HG03060 (cell line): ENCODE data around the gene KRT34.
"Not testable (repeated sequence)": the region's sequence is repeated elsewhere in the genome, so short reads cannot be mapped to it uniquely, and the experiment has no call there.

Experiments used
- ATAC-seq: cut with Tn5 transposase; IDR thresholded peaks from one replicate; pipeline ENCODE4 v1.9.1; 2021; ENCODE audit warnings: low read depth, moderate number of reproducible peaks; ENCODE audit not compliant: unreplicated experiment

KRT34 gene

DNA sequence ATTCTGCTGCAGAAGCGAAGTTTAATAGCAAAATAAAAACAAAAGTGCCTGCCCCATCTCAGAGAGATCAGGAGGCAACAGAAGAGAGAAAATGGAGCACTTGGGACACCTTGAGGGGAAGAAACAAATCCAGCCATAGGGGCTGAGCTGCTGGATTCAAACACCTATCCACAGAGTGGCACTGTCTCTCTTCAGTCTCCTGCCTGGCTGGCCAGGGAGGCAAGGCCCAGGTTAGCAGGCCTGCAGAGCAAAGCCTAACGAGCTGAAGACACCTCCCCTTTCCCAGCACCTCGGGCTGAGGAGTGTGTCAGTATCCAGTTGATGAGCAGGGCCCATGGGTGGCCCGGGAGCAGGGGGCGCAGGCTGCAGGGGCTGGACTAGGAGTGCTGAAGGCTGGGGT is 24.1 kb upstream of the KRT34 start:
- no peak for ATAC-seq

DNA sequence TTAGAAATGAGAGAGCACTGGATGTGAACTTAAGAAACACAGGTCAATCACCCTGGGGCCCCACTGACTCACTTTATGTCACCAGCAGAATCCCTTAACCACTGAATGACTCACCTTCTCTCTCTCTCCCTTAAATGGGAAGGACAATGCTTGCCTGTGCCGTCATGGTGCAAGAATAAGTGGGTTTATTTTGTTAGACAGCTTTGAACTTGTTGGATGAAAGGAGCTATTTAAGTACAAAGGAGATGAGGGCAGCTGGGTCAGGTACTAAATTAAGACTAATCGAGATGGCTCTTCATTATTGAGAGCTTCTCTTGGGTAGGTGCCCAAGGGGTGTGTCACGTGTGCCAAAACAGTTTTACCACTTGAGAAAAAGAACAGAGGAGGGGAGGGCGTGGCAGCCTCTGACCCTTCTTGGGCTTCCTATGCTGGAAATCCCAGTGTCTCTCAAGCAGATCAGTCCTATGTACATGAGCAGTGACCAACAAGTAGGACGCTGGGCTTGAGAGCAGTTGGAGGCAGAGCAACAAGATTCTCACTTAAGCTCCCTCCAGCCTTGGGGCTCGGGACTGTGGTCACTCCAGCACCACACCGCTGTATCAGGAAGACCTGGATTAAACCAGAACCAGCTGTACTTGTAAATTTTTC is 22.0 kb upstream of the KRT34 start:
- ATAC-seq: no peak

DNA sequence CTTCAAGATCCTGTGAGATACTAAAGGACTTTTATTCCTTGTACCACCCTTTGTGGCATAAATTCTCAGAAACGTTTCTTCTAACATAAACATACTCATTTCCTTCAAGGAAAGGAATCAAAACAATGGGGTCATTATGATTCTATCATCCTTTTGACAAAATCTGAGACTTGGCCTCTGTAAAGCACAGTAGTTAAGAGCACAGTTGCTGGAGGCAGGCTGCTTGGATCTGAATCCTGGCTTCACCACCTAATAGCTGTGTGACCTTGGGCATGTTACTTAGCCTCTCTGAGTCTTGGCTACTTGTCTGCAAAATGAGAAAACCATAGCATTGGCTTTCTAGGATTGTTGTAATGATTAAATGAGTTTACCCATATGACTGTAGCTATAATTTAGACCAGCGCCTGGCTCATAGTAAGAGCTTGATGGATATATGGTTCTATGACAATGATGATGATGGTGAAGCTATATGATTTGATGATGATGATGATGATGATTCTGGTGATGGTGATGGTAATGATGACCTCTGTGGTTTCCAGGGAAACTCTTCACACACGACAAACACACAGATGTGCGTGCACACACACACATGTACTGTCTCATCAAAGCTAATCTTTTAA is 21.4 kb upstream of the KRT34 start:
- no peak for ATAC-seq

DNA sequence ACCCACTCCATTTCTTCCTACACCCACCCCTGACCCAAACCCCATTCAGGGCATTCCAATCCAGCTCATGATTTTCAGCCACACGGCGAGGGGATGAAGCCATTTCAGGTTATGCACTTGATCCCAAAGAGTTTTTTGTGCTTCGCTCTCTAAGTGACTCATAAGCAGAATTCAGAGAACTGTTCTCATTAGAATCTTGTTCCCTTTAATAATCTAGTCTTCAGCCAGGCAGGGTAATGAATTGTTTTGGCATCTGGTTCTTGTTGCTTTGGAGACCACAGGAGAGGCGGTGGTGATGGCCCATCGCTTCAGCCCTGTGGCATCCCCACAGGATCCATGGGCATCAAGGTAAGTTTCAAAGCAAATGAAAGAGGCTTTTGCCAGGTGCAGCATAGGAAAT is 20.1 kb upstream of the KRT34 start:
- ATAC-seq: no peak

DNA sequence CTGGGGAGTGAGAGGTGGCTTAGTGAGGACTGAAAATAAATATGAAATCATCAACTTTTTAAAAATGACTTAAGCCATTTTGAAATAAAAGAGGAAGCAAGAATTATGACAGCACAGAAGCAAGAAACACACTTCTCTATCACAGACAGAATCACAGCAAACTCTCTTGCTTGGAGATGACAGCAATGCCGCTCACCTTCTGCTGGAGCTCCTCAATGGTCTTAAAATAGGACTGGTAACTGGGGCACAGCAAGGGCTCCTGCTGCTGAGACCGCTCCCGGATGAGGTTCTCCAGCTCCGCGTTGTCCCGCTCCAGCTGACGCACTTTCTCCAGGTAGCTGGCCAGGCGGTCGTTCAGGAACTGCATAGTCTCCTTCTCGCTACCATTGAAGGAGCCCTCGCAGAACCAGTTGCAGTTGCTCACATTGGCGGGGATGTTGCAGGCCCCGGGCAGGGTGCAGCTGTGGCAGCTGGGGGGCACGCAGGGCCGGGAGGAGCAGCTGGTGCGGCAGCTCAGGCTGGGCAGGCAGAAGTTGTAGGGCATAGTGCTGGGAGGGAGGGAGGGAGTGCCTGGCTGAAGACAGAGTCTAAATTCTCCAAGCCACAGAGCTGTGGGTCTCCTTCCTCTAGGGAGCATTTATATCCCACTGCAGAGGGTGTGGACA is 15.0 kb upstream of the KRT34 start, which contains the start of gene KRT31:
KRT31 (minus strand) TSS at position 613 of the 665 bp plus-strand sequence; CDS start at position 544, 69 bp downstream.
- no peak for ATAC-seq

DNA sequence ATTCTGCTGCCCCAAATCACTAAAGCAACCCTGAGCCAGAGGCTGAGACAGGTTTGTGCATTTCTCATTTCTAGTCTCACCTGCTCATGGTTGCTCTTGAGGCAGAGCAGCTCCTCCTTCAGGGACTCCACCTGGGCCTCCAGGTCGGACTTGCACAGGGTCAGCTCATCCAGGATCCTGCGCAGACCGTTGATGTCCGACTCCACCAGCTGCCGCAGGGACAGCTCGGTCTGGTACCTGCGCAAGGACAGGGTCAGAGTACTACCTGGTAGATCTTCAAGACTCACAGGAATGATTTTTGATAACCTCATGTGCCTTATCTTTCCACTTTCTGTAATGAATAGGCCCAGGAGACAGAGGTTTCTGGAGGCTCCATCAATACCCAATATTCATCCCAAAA is 14.2 kb upstream of the KRT34 start:
- ATAC-seq: no peak

DNA sequence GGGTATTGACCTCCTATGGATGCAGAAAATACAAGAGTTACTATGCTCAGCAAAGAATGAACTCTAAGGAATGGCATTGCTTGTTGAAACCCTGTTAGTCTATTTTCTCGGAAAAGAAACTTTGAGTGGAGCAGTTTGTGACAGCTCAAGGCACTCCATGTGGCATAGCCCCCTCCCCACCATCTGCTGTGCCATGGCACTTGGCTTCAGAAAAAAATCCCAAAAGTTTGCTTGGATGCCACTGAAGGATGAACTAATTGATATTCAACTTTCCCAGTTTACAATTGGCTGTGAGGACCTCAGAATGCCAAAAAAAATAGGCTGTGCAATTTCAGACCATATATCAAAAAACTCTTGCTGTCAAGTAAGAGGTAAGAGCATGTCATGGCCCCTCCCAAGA is 13.5 kb upstream of the KRT34 start:
- ATAC-seq: no peak

DNA sequence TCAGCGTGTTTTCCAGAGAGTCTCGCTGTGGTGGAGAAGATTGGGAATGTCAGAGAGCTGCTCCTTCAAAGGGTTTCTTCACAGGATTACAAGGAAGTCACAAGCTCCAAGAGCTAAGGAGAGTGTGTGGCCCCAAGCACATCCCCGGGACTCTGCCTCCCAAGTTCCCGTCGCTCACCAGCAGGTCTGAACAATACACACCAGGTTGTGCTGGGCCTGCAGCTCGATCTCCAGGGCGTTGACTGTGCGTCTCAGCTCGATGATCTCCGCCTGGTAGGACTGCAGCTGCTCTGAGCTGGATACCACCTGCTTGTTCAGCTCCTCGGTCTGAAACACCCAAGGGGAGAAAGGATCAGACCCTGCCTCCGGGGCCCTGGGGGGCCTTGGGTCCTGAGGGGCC is 12.9 kb upstream of the KRT34 start:
- not testable (repeated sequence) for ATAC-seq

DNA sequence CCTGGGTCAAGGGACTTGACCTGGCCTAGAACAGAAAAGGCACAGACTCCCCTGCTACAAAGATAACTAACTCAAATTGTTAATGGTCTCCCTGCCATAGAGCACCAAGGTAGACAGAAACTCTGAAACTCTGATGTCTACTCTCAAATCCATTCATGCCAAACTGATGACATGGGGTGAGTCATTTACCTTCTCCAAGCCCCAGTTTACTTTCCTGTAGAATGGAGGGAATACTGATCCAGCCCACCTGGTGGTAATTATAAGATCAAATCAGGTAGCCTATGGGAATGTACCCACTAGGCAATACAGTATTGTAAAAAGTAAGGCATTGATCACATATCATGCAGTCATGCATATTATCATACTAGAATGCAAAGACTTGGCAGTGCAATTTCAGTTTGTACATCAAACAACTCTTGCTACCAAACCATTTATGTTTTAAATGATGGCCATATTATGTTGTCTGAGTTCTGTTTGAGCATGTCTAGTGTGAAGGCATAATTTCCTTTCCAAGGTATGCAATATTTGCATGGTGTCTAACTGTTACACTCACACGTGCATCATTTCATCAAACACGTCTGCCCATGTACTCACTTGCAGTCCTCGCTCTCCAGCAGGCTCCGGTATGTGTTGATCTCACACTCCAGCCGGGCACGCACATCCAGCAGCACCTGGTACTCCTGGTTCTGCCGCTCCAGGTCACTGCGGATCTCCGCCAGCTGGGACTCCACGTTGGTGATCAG is 12.3 kb upstream of the KRT34 start:
- ATAC-seq: no peak

DNA sequence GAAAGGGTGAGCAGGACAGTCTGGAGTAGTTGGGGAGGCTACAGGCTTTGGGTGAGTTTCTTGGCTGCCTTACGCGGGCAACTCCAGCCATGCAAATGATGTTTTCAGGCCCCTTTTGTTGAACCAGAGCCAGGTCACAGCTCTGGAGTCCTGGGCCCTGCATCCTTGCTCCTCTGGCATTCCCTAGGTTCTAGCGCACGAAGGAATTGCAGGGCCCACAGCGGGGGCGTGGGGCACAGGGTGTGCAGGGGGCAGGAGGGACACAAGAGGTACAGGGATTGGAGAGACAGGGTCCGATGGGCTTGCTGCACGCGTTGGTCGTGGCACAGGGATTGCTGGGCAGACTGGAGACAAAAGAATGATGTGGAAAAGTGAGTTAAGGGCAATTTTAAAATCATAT is 11.7 kb upstream of the KRT34 start:
- no peak for ATAC-seq

DNA sequence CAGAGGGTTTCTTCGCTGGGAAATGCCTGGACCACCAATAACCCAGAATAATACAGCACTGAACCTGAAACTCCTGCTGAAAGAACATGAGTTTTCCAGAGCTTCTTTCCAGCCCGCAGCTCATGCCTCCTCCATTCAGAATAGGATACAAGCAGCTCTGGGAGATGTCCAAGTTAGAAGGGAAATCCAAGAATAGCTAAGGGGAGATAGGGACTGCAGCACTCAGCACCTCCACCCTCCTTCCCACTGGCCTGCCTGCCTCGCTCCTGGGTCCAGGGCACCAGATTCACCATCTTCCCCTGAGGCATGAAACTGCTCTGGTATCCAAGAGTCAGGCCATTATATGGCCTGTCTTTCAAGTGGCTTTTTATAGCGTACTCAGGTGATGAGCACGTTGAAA is 11.2 kb upstream of the KRT34 start:
- ATAC-seq: no peak

DNA sequence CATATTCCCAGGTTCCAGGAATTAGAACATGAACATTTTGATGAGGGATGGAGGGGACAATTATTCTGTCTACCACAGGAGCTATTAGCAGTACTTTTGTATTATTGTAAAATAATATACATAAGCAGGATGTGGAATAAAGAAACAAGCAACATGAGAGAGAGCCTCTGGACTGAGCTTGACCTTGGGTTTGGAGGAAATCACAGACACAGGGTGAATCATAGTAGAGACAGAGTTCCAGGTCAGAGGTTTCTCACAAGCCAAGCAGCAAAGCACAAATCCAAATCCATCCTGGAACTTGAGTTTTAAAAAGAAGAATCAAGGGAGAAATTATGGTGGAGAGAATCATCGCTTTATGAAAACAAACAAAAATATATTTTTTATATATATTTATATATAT is 10.2 kb upstream of the KRT34 start:
- ATAC-seq: no peak

DNA sequence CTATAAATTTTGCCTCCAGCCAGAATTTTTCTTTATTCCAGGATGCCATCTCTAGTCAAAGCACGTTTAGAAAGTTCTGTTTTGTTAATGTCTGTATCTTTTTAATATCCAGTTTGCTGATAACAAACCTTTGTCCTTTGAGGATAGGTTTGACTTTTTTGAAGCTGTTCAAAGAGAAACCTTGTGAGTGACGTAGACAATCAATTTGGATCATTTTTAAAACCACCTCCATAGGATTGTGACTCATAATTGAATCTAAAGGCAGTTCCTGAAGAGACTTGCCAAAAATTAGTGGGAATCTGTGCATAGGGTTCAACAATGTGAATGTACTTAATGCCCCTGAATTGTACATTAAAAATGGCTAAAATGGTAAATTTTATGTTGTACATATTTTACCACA is 9.4 kb upstream of the KRT34 start:
- ATAC-seq: no peak

DNA sequence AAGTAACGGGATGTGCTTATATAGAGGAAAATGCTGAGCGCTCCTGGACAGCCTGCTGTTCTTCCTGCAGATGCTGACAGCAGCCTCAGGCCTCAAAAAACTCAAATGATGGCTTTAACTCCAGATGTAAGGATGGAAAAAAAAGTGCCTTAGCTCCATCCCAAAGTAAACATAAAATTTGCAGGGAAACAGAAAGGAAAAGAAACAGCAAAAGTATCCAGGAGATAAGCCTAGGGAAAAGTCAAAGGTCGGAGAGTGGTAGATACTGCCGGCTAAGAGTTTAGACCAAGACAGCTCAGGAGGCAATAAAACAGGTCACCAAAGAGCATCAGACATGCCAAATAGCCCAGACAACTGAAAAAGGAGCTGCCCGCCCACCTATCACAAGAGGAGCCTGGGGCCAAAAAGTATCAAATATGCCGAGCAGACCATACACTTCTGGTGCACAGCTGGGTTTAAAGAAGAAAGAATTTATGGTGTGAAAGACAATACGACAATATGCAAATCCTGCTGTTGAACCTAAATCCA is 8.4 kb upstream of the KRT34 start:
- no peak for ATAC-seq

DNA sequence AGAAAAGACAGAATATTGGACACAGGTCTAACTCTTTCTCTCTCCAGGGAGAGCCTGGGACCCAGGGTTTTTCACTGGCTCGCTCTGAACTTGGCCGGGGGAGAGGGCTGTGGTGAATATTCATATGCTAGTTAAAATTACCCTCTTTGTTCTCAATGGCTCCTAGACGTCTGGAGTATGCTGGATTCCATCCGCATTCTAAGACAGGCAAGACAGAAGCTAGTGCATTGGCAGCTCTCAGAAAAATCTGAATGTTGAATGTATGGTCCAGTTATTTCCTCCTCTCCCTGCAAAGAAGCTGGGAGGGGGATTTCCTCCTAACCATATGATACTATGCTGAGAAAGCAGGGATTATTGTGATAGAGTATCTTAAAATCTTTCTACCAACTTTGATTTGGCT is 5.6 kb upstream of the KRT34 start:
- no peak for ATAC-seq

DNA sequence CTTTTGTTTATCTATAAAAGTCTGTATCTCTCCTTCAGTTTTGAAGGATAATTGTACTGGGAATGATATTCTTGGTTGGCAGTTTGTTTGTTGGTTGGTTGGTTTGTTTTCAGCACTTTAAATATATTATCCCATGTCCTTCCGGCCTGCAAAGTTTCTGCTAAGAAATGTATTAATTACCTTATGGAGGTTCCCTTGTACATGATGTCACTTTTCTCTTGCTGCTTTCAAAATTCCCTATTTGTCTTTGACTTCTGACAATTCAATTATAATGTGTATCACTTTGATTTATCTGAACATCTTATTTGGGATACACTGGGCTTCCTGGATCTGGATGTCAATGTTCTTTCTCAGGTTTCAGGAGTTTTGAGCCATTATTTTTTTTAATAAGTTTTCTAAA is 4.1 kb upstream of the KRT34 start:
- no peak for ATAC-seq

DNA sequence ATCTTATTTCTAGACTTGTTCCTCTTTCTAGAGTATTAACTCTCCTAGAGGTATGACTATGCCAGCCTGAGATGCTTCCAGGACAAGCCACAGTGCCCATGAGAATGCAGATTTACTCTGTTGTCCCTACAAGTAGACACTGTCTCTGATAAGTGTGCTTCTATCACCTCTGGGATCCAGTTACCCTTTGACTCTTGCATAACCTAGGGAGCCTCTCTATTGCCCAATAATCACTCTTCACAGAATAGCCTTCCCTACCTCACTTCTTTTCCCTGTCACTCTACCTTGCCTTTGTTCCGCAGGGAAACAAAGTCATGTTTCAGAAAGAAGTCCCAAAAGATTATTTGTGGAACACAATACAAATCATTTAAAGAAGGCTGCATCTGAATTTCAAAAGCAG is 1.6 kb upstream of the KRT34 start:
- ATAC-seq: no peak

DNA sequence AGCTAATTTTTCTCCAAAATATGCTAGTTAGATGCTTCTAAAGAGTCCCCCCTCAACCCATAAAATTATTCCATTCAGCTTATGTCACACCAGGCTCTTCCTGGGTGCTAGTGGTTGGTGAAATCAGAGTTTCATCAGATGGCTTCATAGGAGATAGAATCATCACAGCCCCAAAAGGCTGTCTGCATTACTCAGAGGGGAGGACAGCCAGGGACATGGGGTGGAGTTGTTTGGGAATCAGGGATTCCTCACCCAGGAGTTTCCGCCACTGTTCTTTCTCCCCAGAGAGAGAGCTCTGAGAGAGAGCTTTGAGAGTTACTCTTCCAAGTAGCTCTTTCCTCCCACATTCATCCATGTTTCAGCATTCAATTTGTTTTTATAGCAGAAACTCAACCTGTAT is 288 bp upstream of the KRT34 start:
- ATAC-seq: no peak

DNA sequence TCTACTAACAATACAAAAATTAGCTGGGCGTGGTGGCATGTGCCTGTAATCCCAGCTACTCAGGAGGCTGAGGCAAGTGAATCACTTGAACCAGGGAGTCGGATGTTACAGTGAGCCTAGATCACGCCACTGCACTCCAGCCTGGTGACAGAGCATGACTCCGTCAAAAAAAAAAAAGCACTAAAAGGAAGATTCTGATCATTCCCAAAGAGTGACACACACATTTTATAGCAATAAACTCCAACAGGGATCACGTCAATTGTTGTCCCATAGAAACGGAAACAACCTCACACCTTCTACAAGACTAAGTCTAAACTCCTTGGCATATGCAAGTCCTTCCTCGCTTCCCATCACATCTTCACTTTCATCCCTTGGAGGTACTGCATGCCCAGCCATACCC is 2.0 kb downstream of the KRT34 start:
- not testable (repeated sequence) for ATAC-seq

DNA sequence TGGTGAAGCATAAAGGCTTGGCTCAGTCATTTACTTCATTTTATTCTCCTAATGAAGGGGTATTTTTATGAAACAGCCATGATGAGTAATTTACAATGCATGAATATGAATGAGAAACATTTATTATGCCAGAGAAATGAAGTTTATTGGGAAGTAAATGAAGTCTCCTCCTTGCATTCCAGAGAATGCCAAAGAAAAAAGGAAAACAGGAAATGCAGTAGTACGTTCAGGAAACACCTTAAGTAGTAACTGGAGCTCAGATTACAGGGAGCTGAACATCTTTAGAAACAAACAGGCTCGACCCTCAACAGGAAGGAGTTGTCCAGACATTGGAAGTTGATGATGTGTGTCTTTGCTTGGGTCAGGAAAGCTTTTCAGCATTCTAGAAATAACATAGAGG is 4.6 kb downstream of the KRT34 start:
- no peak for ATAC-seq

DNA sequence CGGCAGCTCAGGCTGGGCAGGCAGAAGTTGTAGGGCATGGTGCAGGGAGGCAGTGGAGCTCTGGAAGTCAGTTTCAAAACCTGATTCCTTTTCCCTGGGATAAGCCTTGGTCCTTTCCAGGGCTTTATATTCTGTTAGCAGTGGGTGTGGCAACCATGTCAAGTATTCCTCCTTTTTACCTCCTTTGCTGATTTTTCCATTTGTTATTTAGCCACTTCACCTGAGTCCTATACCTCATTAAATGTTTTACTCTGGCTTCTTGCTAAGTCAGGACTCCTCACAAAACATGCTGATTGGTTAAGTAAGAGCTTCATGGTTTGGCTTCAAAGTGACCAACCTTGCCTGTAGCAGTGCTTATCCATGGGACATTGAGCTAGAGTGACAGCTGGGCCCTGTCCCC is 12.4 kb downstream of the KRT34 start, which contains the start of gene KRT33B:
KRT33B (minus strand) TSS at position 101 of the 400 bp plus-strand sequence; CDS start at position 38, 63 bp downstream.
- no peak for ATAC-seq
